Activated CD4-positive, alpha-beta T cell treated with anti-CD3 and anti-CD28 coated beads for 4 hours (primary cell): ENCODE data around the gene CSH1.

Experiments
- DNase-seq, 2 donors: peaks; one replicate each; pipeline ENCODE4 v3.0.0-alpha.2; 2020

The CSH1 gene

DNA sequence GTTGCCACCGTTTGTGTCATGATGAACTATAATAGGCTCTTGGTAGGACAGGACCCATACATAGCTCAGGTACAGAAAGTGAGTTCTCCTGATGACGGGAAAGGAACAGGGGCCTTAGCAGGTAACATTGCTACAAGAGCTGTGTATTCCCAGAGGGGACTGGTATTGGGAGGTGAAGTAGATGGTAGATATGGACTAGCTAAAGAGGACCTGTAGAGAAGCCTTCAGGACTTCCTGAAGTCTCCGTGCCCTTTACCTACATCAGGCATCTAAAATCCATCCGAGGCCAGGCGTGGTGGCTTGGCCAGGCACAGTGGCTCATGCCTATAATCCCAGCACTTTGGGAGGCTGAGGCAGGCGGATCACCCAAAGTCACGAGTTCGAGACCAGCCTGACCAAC, 41.2 kb downstream of the CSH1 start:
- no peak for DNase-seq

DNA sequence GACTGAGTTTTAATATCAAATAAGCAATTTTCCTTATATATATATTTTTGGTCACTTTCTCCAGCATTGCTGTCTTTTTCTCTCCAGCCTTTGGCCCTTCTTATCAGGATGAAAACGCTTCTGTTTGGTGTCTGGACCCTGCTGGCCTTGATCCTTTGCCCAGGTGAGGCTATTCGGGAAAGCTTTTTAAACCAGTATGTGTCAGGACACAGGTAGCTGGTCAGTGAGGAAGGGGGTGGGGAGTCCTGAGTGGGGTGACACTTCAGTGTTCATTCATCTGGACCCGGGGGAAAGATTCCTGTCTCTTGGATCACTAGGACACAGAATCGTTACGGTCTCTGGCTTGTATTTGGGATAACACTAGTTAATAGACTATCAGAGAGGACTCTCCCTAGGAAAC, 41.7 kb downstream of the CSH1 start:
- DNase-seq = no peak

DNA sequence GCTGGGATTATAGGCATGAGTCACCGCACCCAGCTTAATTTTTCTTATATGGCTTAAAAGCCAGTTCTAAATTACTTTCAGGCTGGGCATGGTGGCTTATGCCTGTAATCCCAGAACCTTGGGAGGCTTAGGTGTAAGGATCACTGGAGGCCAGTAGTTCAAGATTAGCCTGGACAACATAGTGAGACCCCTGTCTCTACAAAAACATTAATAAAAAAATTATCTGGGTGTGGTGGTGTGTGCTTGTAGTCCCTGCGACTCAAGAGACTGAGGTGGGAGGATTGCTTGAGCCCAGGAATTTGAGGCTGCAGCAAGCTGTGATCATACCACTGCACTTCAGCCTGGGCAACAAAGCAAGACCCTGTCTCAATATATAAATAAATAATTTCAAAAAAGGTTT, 43.1 kb downstream of the CSH1 start:
- no peak for DNase-seq

DNA sequence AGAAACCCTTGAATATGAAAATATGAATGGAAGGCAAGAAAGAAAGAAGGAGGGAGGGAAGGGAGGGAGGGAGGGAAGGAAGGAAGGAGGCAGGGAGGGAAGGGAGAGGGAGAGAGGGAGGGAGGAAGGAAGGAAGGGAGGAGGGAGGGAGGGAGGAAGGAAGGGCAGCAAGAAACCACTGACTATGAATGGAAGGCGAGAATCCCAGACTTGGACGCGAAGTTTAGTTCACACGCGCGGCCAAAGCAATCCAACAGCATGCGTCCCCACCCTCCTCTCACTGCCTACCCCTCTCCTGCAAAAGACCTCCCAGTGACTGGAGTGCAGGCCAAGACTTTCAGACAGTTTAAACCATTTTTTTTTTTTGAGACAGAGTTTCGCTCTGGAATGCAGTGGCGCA, 46.0 kb downstream of the CSH1 start:
- no peak for DNase-seq

DNA sequence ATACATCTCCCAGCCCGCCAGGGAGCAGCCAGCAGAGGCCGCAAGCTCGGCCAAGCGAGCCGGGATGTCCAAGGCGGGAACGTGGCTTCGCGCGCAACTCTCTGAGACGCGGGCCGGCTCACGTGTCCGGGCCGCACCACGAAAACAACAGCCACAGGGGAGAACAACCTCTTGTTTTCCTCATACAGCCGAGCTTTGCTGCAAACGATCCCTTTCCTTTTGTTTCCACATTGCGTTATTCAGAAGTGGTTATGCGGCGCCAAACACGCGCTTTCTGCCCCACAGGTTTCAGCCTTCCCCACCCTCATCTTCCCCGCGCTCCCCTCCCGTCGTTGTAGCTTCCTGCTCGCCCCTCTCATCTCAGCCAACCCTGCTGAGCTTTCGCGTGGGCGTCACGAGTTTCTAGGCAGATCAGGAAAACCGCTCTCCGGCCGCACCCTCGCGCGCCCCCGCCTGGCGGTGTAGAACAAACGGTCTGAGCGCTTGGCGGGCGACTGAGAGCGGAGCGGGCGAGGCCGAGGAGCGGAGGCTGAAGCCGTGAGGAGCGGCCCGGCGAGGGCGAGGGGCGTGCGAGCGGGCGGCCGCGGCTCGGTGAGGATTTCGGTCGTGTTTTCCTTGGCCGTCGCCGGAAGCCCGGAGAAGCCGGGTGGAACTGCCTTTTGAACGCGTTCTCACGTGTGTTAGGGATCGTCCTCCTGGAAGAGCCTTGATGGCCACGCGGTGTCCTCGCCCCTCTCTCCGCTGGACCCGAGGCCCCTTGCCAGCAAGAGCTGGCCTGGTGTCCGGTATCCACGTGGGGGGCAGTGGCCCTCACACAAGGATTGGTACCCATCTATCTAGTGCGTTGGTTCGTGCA, 47.3 kb downstream of the CSH1 start:
- peak; percentile 97 to 98 for DNase-seq

DNA sequence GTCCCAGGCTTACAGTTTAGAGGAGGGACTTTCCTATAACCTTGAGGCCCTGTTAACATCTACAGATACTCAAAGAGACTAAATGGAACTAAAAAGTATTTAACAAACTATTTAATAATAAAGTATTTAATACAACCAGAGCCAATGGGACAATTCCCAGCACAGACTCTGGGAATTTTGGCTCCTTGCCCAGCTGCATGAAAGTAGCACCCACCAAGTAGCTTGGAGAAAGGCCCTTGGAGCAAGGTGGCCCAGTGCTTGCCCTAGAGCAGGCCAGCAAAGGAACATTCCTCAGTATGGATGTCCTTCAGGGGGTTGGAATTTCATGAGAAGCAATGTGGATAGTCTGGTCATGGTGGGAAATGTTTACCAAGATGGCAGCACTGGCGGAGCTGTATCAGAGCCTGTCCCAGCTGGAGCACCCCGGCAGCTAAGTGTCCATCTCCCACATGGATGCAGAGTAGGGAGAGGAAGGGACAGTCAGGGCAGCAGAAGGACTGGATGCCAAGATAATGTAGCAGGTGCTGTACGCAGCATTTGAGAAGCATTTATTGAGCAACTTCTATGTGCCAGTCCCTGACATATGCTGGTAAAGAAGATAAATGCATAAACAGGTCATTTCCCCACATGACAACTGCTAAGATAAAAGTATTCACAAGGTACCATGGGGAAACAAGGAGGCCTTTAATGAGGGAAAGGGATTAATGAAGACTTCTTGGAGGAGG, 48.7 kb downstream of the CSH1 start:
- DNase-seq = no peak

DNA sequence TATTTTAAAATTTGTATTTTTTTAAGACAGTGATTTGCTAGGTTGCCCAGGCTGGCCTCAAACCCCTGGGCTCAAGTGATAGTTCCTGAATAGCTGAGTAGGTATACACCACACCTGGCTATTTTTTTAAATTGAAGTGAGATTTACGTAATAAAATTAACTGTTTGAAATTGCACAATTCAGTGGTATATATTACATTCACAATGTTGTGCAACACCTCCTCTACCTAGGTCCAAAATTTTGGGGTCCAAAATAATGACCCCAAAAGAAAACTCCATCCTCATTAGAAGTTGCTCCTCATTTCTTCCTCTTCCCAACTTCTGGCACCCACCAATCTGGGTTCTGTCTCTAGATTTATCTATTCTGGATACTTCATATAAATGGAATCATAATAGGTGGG, 50.9 kb downstream of the CSH1 start:
- DNase-seq = no peak
